ENCODE data around the gene BCAR3. TPM values are rescaled to one million over a fixed set of nuclear protein-coding genes. Genes with fewer than 3 reads are reported as not detected.

Gene BCAR3
- total RNA-seq, 1 donor from 2014 or later: 22.8 TPM

GRCh38 chr1:93611668-93612067 is 70.0 kb downstream of the BCAR3 start:
- no peaks in the 10 kb centered on the region for H3K36me3 ChIP-seq
- intact Hi-C loops (cut with DNase I): no loop called here
- no peaks in the 10 kb centered on the region for H3K9me3 ChIP-seq
- peaks cover 45% of the 10 kb centered on the region for H3K4me1 ChIP-seq
- H3K27ac ChIP-seq: no peak overlapping the region
- no peak for DNase-seq (ENCODE audit: extremely low spot score in 2 of 2)
- no peak for TF ChIP-seq CTCF (IDR thresholded peaks at IDR 0.05)
- TF ChIP-seq POLR2A (IDR thresholded peaks at IDR 0.05): no peak
- TF ChIP-seq POLR2AphosphoS5 (IDR thresholded peaks at IDR 0.05; ENCODE audit: insufficient read depth in 1 of 2, low read depth in 1 of 2): no peak
- no peaks in the 10 kb centered on the region for H3K27me3 ChIP-seq
- no peak overlapping the region for H3K4me3 ChIP-seq

GRCh38 chr1:93609536-93609935 is 72.1 kb downstream of the BCAR3 start:
- H3K4me1 ChIP-seq: peaks cover 47% of the 10 kb centered on the region
- H3K27ac ChIP-seq: no peak overlapping the region
- TF ChIP-seq POLR2AphosphoS5 (IDR thresholded peaks at IDR 0.05; ENCODE audit: insufficient read depth in 1 of 2, low read depth in 1 of 2): no peak
- TF ChIP-seq POLR2A (IDR thresholded peaks at IDR 0.05): no peak
- no peak for TF ChIP-seq CTCF (IDR thresholded peaks at IDR 0.05)
- no peaks in the 10 kb centered on the region for H3K9me3 ChIP-seq
- no peaks in the 10 kb centered on the region for H3K36me3 ChIP-seq
- H3K4me3 ChIP-seq: no peak overlapping the region
- H3K27me3 ChIP-seq: no peaks in the 10 kb centered on the region
- intact Hi-C loops (cut with DNase I): no loop called here
- DNase-seq (ENCODE audit: extremely low spot score in 2 of 2): no peak

GRCh38 chr1:93608187-93609109 is 73.2 kb downstream of the BCAR3 start:
- Histone ChIP-seq H3K4me3 (no peak overlapping the region), H3K4me1 (peaks cover 40% of the 10 kb centered on the region), H3K36me3 (no peaks in the 10 kb centered on the region), H3K27me3 (no peaks in the 10 kb centered on the region), H3K27ac (peak overlapping the region; percentile 38), H3K9me3 (no peaks in the 10 kb centered on the region)
- intact Hi-C loops (cut with DNase I): no loop called here
- no peak for DNase-seq (ENCODE audit: extremely low spot score in 2 of 2)
- TF ChIP-seq POLR2A (IDR thresholded peaks at IDR 0.05): no peak
- TF ChIP-seq CTCF (IDR thresholded peaks at IDR 0.05): no peak
- no peak for TF ChIP-seq POLR2AphosphoS5 (IDR thresholded peaks at IDR 0.05; ENCODE audit: insufficient read depth in 1 of 2, low read depth in 1 of 2)

GRCh38 chr1:93607814-93608186 is 73.8 kb downstream of the BCAR3 start:
- Histone ChIP-seq H3K27ac (peak overlapping the region; percentile 38), H3K4me3 (no peak overlapping the region), H3K36me3 (no peaks in the 10 kb centered on the region), H3K27me3 (no peaks in the 10 kb centered on the region), H3K4me1 (peaks cover 38% of the 10 kb centered on the region), H3K9me3 (no peaks in the 10 kb centered on the region)
- no peak for DNase-seq (ENCODE audit: extremely low spot score in 2 of 2)
- intact Hi-C loops (cut with DNase I): no loop called here
- no peak for TF ChIP-seq POLR2AphosphoS5 (IDR thresholded peaks at IDR 0.05; ENCODE audit: insufficient read depth in 1 of 2, low read depth in 1 of 2)
- TF ChIP-seq CTCF (IDR thresholded peaks at IDR 0.05): no peak
- TF ChIP-seq POLR2A (IDR thresholded peaks at IDR 0.05): no peak

Measured in vagina (tissue), 2 donors.